Right cardiac atrium (tissue), 5 donors: Measurements from ENCODE around the gene GPS2. TPM values are rescaled to one million over a fixed set of nuclear protein-coding genes. Genes with fewer than 3 reads are reported as not detected.

ENCODE experiments used
- ATAC-seq, 2 donors: fragments of 200-7000 bp; cut with Tn5 transposase; one replicate each; pipeline versions ENCODE4 v1.8.0 to v1.9.1; 2020; ENCODE audit warnings: moderate library complexity in 2 of 2, mild to moderate bottlenecking in 1 of 2
- DNase-seq, 3 donors: peaks; one replicate each; pipeline ENCODE4 v3.0.0-alpha.2; 2020
- H3K27ac ChIP-seq: one replicate; pipeline ENCODE4 v1.5.1; 2013; ENCODE audit warnings: mild to moderate bottlenecking, low read length, control low read depth, moderate library complexity
- H3K27me3 ChIP-seq: one replicate; pipeline ENCODE4 v1.6.1; 2013; ENCODE audit not compliant: control insufficient read depth, insufficient read depth
- H3K4me1 ChIP-seq: one replicate; pipeline ENCODE4 v1.6.1; 2013; ENCODE audit warnings: low read length; ENCODE audit not compliant: control insufficient read depth, insufficient read depth
- H3K4me3 ChIP-seq: one replicate; pipeline ENCODE4 v1.5.1; 2013; ENCODE audit warnings: low read length, control low read depth
- H3K9me3 ChIP-seq: one replicate; pipeline ENCODE4 v1.6.1; 2013; ENCODE audit warnings: low read length; ENCODE audit not compliant: control insufficient read depth
- WGBS: extraction: QIAGEN DNeasy Blood & Tissue Kit; methylation state at CpG from one replicate; pipeline ENCODE4 v1.1.7; 2013; 5-methylcytosine and 5-hydroxymethylcytosine counted together
- intact Hi-C, 4 donors: fragments of 100-400 bp; cut with DNase I; formaldehyde crosslinking; loops; one replicate each; pipeline versions ENCODE4 v1.11.0 to v1.14.0; 2022 to 2023
- polyA plus RNA-seq: library from polyadenylated mRNA; stranded (reverse); fragments of 200-250 nt; gene quantifications from one replicate; pipeline ENCODE4 v1.2.3, GENCODE V29; 2013
- total RNA-seq, 4 donors: library from RNA; stranded (reverse); fragmentation: NEBNext Ultra II Directional; extraction: Animal tissue kit (Norgen Biotek cat#: 25700); gene quantifications; one replicate each; pipeline ENCODE4 v1.2.1, GENCODE V29; 2021
- donor health status: healthy with polysubstance abuse.
- donor health status: DM: no; HTN: yes; CAD: no.
- donor health status: DM: no; HTN: no; CAD: no.
- donor health status: DM: no; HTN: yes; CAD: no; lungs with severe emphysema.
- donor health status: DM: yes; HTN: yes; CAD: no.

The GPS2 gene
- total and polyA plus RNA-seq, 5 donors: 65.0 to 76.1 (median 66.5) TPM

DNA sequence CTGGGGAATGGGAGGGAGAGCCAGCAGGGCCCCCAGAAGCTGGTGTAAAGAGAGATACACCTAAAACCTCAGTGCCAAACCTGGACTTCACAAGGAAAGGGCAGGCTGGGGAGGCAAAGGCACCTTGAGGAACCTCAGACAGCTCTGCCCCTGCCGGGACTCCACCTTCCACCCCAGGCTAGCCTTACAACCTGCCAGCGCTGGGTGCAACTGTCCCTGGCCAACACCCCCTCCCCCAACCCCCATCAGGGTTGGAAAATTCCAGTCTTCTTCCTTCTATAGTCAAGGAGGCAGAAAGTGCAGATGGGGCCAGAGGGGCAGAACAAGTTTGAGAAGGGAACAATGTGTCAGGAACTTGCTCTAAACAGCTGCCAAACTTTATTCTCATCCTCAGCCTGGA is 23.0 kb downstream of the GPS2 start:
- H3K27me3 ChIP-seq: no peaks in the 10 kb centered on the region

GRCh38 chr17:7290685-7291084 is 24.5 kb downstream of the GPS2 start:
- DNase-seq: no peak
- Histone ChIP-seq H3K4me3 (no peak overlapping the region), H3K27me3 (no peaks in the 10 kb centered on the region), H3K27ac (peak overlapping the region; percentile 30), H3K4me1 (peaks cover 6% of the 10 kb centered on the region), H3K9me3 (no peaks in the 10 kb centered on the region)
- intact Hi-C loops: loop anchor here in 1 of 4 donors (10.0 kb wide), 1 partner anchor 54 kb away; no protein-coding TSS in a partner anchor
- ATAC-seq: peak in 1 of 2 donors; percentile 3
- WGBS: 57% methylated on average over 11 of the region's 11 CpGs

More for the DNA sequence above, 23.0 kb downstream of the GPS2 start:
- no peak overlapping the region for H3K4me3 ChIP-seq
- no peak overlapping the region for H3K27ac ChIP-seq
- H3K4me1 ChIP-seq: peaks cover 12% of the 10 kb centered on the region
- WGBS: 87% methylated on average over 2 of the region's 2 CpGs
- no peak for ATAC-seq
- intact Hi-C loops: loop anchor here in 1 of 4 donors (10.0 kb wide), 1 partner anchor 53 kb away; no protein-coding TSS in a partner anchor
- DNase-seq: no peak
- H3K9me3 ChIP-seq: no peaks in the 10 kb centered on the region

DNA sequence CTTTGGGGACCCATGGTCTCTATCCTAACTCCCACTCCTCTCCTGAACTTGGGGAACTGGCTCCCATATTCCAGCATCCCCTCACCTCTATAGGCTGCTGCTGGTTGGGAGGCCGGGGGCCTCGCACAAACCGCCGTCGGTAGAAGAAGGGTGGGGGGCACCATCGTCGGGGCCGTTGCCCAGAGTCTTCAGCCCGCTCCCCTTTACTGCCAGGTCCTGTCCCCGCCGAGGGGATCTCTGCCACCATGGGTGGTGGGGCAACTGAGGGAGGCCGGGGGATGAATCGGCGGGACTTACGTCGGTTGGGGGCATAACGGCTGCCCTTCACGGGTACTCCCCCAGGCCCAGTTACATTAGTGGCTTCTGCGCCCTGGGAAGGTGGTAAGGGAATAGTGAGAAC is 25.0 kb downstream of the GPS2 start:
- no peak for DNase-seq
- Histone ChIP-seq H3K4me1 (peaks cover 4% of the 10 kb centered on the region), H3K4me3 (no peak overlapping the region), H3K27ac (no peak overlapping the region), H3K27me3 (no peaks in the 10 kb centered on the region), H3K9me3 (no peaks in the 10 kb centered on the region)
- ATAC-seq: peak in 1 of 2 donors; percentile 1
- intact Hi-C loops: loop anchor here in 1 of 4 donors (10.0 kb wide), 1 partner anchor 55 kb away; no protein-coding TSS in a partner anchor
- 86% methylated on average over 19 of the region's 19 CpGs for WGBS

DNA sequence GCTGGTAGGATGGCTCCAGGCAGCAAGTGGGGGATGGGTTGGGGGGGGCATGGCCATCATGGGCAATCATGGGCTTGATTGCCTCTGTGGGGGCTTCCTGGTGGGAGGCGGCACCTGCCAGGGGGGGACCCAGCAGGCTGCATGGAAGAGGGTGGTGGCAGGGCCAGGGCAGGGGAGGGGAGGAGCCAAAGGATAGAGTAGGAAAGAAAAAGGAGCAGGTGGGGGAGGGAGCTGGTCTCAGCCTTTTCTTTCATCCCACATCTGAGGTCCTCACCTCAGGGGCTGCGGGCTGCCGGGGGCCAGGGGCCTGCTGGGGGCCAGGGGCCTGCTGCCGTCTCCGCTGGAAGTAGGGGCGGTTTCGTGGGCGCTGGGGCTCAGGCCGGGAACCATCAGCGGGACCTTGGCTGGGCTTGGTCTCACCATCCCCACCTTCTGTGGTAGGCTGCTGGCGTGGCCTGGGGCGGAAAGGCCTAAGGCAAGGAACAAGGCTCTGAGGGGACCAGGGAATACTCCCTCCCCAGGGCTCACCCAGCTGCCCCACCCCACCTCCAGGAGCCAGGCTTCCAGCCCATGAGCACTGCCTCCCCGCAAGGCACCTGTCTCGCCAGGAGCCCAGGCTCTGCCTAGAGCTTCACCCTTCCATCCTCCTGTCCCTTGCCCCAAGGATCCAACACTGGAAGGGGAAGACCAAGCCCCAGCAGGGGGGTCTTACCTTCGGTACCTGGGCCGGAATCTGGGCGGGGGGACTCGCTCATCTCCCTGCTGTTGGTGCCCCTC is 25.7 kb downstream of the GPS2 start:
- Histone ChIP-seq H3K4me1 (peaks cover 4% of the 10 kb centered on the region), H3K27ac (no peak overlapping the region), H3K4me3 (no peak overlapping the region), H3K9me3 (no peaks in the 10 kb centered on the region), H3K27me3 (no peaks in the 10 kb centered on the region)
- peak in 1 of 3 donors; percentile 64 for DNase-seq
- intact Hi-C loops: loop anchor here in 2 of 4 donors (10.0 kb wide), 1 partner anchor 55 kb away; no protein-coding TSS in a partner anchor
- peak; percentile 16 to 18 for ATAC-seq
- 78% methylated on average over 18 of the region's 18 CpGs for WGBS

DNA sequence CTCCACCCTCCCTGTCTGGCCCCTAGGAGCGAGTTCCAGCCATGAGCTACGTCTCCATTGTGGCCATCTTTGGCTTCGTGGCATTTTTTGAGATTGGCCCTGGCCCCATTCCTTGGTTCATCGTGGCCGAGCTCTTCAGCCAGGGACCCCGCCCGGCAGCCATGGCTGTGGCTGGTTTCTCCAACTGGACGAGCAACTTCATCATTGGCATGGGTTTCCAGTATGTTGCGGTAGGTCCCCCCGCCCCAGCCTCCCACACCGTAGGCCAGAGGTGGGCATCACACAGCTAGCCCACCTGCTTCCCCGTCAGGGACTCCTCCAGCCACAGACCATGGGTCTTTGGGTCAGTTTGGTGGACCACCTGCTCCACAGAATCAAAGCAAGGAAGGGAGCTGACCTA is 29.5 kb downstream of the GPS2 start:
- 82% methylated on average over 12 of the region's 12 CpGs for WGBS
- Histone ChIP-seq H3K27ac (no peak overlapping the region), H3K4me3 (no peak overlapping the region), H3K9me3 (no peaks in the 10 kb centered on the region), H3K4me1 (no peaks in the 10 kb centered on the region), H3K27me3 (no peaks in the 10 kb centered on the region)
- ATAC-seq (no peak), DNase-seq (no peak)
- intact Hi-C loops: loop anchor here in 1 of 4 donors (10.0 kb wide), 1 partner anchor 59 kb away; no protein-coding TSS in a partner anchor

GRCh38 chr17:7284911-7285310 is 30.2 kb downstream of the GPS2 start:
- Histone ChIP-seq H3K27ac (no peak overlapping the region), H3K27me3 (no peaks in the 10 kb centered on the region), H3K9me3 (no peaks in the 10 kb centered on the region), H3K4me3 (no peak overlapping the region), H3K4me1 (no peaks in the 10 kb centered on the region)
- intact Hi-C loops: loop anchor here in 1 of 4 donors (10.0 kb wide), 1 partner anchor 60 kb away; no protein-coding TSS in a partner anchor
- 91% methylated on average over 16 of the region's 16 CpGs for WGBS
- DNase-seq (peak in 1 of 3 donors; percentile 63), ATAC-seq (no peak)

DNA sequence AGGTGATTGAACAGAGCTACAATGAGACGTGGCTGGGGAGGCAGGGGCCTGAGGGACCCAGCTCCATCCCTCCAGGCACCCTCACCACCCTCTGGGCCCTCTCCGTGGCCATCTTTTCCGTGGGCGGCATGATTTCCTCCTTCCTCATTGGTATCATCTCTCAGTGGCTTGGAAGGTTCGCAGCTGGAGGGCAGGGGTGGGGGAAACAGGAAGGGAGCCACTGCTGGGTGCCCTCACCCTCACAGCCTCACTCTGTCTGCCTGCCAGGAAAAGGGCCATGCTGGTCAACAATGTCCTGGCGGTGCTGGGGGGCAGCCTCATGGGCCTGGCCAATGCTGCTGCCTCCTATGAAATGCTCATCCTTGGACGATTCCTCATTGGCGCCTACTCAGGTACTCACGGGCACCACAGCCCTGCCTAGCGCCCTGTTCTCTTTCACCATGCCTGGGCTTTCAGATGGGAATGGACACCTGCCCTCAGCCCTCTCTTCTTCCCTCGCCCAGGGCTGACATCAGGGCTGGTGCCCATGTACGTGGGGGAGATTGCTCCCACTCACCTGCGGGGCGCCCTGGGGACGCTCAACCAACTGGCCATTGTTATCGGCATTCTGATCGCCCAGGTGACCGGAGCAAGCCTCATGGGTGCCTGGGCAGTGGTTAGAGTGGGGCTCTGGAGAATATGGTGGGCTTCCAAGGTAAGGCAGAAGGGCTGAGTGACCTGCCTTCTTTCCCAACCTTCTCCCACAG is 31.5 kb downstream of the GPS2 start:
- Histone ChIP-seq H3K9me3 (no peaks in the 10 kb centered on the region), H3K4me3 (peak overlapping the region; percentile 47), H3K27me3 (no peaks in the 10 kb centered on the region), H3K27ac (peak overlapping the region; percentile 93), H3K4me1 (no peaks in the 10 kb centered on the region)
- no peak for DNase-seq
- intact Hi-C loops: loop anchor here in 1 of 4 donors (10.0 kb wide), 1 partner anchor 61 kb away; no protein-coding TSS in a partner anchor
- no peak for ATAC-seq
- 80% methylated on average over 18 of the region's 18 CpGs for WGBS

GRCh38 chr17:7282752-7283321 is 32.3 kb downstream of the GPS2 start:
- no peaks in the 10 kb centered on the region for H3K27me3 ChIP-seq
- intact Hi-C loops: loop anchor here in 1 of 4 donors (10.0 kb wide), 1 partner anchor 62 kb away; no protein-coding TSS in a partner anchor
- 49% methylated on average over 6 of the region's 6 CpGs for WGBS
- peak overlapping the region; percentile 47 for H3K4me3 ChIP-seq
- no peak for DNase-seq
- H3K4me1 ChIP-seq: no peaks in the 10 kb centered on the region
- H3K9me3 ChIP-seq: no peaks in the 10 kb centered on the region
- H3K27ac ChIP-seq: peak overlapping the region; percentile 93
- ATAC-seq: no peak

GRCh38 chr17:7281953-7282751 is 33.0 kb downstream of the GPS2 start:
- 3% methylated on average over 43 of the region's 43 CpGs for WGBS
- no peaks in the 10 kb centered on the region for H3K27me3 ChIP-seq
- peak; percentile 43 to 67 for ATAC-seq
- H3K27ac ChIP-seq: peak overlapping the region; percentile 93
- peak; percentile 71 to 92 (median 87) for DNase-seq
- H3K4me1 ChIP-seq: no peaks in the 10 kb centered on the region
- H3K4me3 ChIP-seq: peak overlapping the region; percentile 47
- H3K9me3 ChIP-seq: no peaks in the 10 kb centered on the region
- intact Hi-C loops: loop anchor here in 3 of 4 donors (2.0 to 10.0 kb wide), 2 partner anchors 15 to 63 kb away; no protein-coding TSS in a partner anchor
